ENCODE measurements around the gene PSMB1.
"Not testable (repeated sequence)": the region's sequence is repeated elsewhere in the genome, so short reads cannot be mapped to it uniquely, and the experiment has no call there.

PSMB1 gene

GRCh38 chr6:170535004-170535403 is 18.1 kb downstream of the PSMB1 start:
- no peak for DNase-seq (ENCODE audit: low read depth in 2 of 2)

GRCh38 chr6:170533792-170534191 is 19.3 kb downstream of the PSMB1 start:
- DNase-seq (ENCODE audit: low read depth in 2 of 2): no peak

- DNase-seq (ENCODE audit: low read depth in 2 of 2): no peak
Observed at GRCh38 chr6:170532867-170533488, 20.1 kb downstream of the PSMB1 start.

- peak; percentile 29 to 32 for DNase-seq (ENCODE audit: low read depth in 2 of 2)
Observed at GRCh38 chr6:170529839-170530469, 23.2 kb downstream of the PSMB1 start.

- DNase-seq (ENCODE audit: low read depth in 2 of 2): not testable (repeated sequence)
Observed at GRCh38 chr6:170527995-170528394, 25.1 kb downstream of the PSMB1 start.

GRCh38 chr6:170525795-170526194 is 27.3 kb downstream of the PSMB1 start:
- no peak for DNase-seq (ENCODE audit: low read depth in 2 of 2)

GRCh38 chr6:170524172-170524502 is 29.0 kb downstream of the PSMB1 start:
- DNase-seq (ENCODE audit: low read depth in 2 of 2): no peak

- DNase-seq (ENCODE audit: low read depth in 2 of 2): no peak
Observed at GRCh38 chr6:170523256-170524171, 29.6 kb downstream of the PSMB1 start.

- DNase-seq (ENCODE audit: low read depth in 2 of 2): no peak
Observed at GRCh38 chr6:170522565-170523183, 30.4 kb downstream of the PSMB1 start.

- peak; percentile 34 to 39 for DNase-seq (ENCODE audit: low read depth in 2 of 2)
Observed at GRCh38 chr6:170516783-170517616, 36.1 kb downstream of the PSMB1 start.

GRCh38 chr6:170514908-170515307 is 38.2 kb downstream of the PSMB1 start:
- no peak for DNase-seq (ENCODE audit: low read depth in 2 of 2)

- DNase-seq (ENCODE audit: low read depth in 2 of 2): no peak
Observed at GRCh38 chr6:170512249-170512648, 40.9 kb downstream of the PSMB1 start.

GRCh38 chr6:170510631-170511030 is 42.5 kb downstream of the PSMB1 start:
- no peak for DNase-seq (ENCODE audit: low read depth in 2 of 2)

GRCh38 chr6:170509723-170510018 is 43.4 kb downstream of the PSMB1 start:
- no peak for DNase-seq (ENCODE audit: low read depth in 2 of 2)

- DNase-seq (ENCODE audit: low read depth in 2 of 2): not testable (repeated sequence)
Observed at GRCh38 chr6:170508892-170509722, 44.0 kb downstream of the PSMB1 start.

- DNase-seq (ENCODE audit: low read depth in 2 of 2): not testable (repeated sequence)
Observed at GRCh38 chr6:170508275-170508674, 44.8 kb downstream of the PSMB1 start.

GRCh38 chr6:170507728-170508127 is 45.4 kb downstream of the PSMB1 start:
- DNase-seq (ENCODE audit: low read depth in 2 of 2): not testable (repeated sequence)

- no peak for DNase-seq (ENCODE audit: low read depth in 2 of 2)
Observed at GRCh38 chr6:170506446-170506845, 46.7 kb downstream of the PSMB1 start.

- DNase-seq (ENCODE audit: low read depth in 2 of 2): no peak
Observed at GRCh38 chr6:170505306-170505705, 47.8 kb downstream of the PSMB1 start.

- no peak for DNase-seq (ENCODE audit: low read depth in 2 of 2)
Observed at GRCh38 chr6:170504479-170504878, 48.6 kb downstream of the PSMB1 start.

GRCh38 chr6:170503414-170503761 is 49.7 kb downstream of the PSMB1 start:
- DNase-seq (ENCODE audit: low read depth in 2 of 2): no peak
